Neuronal stem cell (in vitro differentiated cells): ENCODE measurements around the gene PELI1.

Experiments used
- DNase-seq: peaks from one replicate; pipeline ENCODE4 v3.0.0-alpha.2; 2013; ENCODE audit warnings: low spot score
- H2AFZ ChIP-seq: one replicate; pipeline ENCODE4 v1.6.1; 2013; ENCODE audit warnings: mild to moderate bottlenecking, low read length, inconsistent platforms
- H2AK5ac ChIP-seq: 2 replicates; pipeline ENCODE4 v1.6.1; 2013; ENCODE audit warnings: low read depth, mild to moderate bottlenecking, inconsistent platforms, low read length, moderate library complexity, mixed read lengths
- H2BK120ac ChIP-seq: 2 replicates; pipeline ENCODE4 v1.6.1; 2013; ENCODE audit warnings: low read depth, mild to moderate bottlenecking, inconsistent platforms, low read length, moderate library complexity, mixed read lengths
- H2BK12ac ChIP-seq: one replicate; pipeline ENCODE4 v1.6.1; 2013; ENCODE audit warnings: low read length, inconsistent platforms
- H2BK15ac ChIP-seq: 2 replicates; pipeline ENCODE4 v1.6.1; 2013; ENCODE audit warnings: mild to moderate bottlenecking, low read length, inconsistent platforms, mixed read lengths
- H2BK5ac ChIP-seq: one replicate; pipeline ENCODE4 v1.6.1; 2013; ENCODE audit warnings: inconsistent platforms, mild to moderate bottlenecking, low read length, moderate library complexity
- H3K14ac ChIP-seq: one replicate; pipeline ENCODE4 v1.6.1; 2013; ENCODE audit warnings: low read length, inconsistent platforms
- H3K18ac ChIP-seq: 2 replicates; pipeline ENCODE4 v1.6.1; 2013; ENCODE audit warnings: low read length, inconsistent platforms
- H3K23ac ChIP-seq: 2 replicates; pipeline ENCODE4 v1.6.1; 2013; ENCODE audit warnings: low read depth, mild to moderate bottlenecking, mixed read lengths, low read length, inconsistent platforms; ENCODE audit not compliant: poor library complexity
- H3K27ac ChIP-seq: replicated peaks from 3 replicates; pipeline ENCODE4 v1.5.1; 2013; ENCODE audit warnings: low read length, inconsistent platforms
- H3K27me3 ChIP-seq, 3 experiments: 2 replicates each; pipeline ENCODE4 v1.6.1; 2013; ENCODE audit warnings: low read length in 3 of 3, mild to moderate bottlenecking in 2 of 3, inconsistent platforms in 1 of 3, low read depth in 1 of 3, mixed read lengths in 1 of 3, moderate library complexity in 1 of 3; ENCODE audit not compliant: control insufficient read depth in 3 of 3, insufficient read depth in 3 of 3
- H3K36me3 ChIP-seq, 2 donors: replicated peaks in 1 of 2; 2 replicates each; pipeline ENCODE4 v1.6.1; 2013; ENCODE audit warnings: low read length in 2 of 2; ENCODE audit not compliant: control insufficient read depth in 2 of 2, insufficient read depth in 2 of 2
- H3K4ac ChIP-seq: 2 replicates; pipeline ENCODE4 v1.6.1; 2013; ENCODE audit warnings: inconsistent platforms, mild to moderate bottlenecking, low read length, moderate library complexity
- H3K4me1 ChIP-seq, 2 donors: 1 replicate in 1 of 2; 2 replicates in 1 of 2; pipeline ENCODE4 v1.6.1; 2013; ENCODE audit warnings: low read length in 2 of 2, low read depth in 1 of 2; ENCODE audit not compliant: control insufficient read depth in 2 of 2, insufficient read depth in 1 of 2
- H3K4me2 ChIP-seq: one replicate; pipeline ENCODE4 v1.6.1; 2013; ENCODE audit warnings: mild to moderate bottlenecking, low read length, inconsistent platforms; ENCODE audit not compliant: insufficient read depth, poor library complexity, severe bottlenecking
- H3K4me3 ChIP-seq, 2 donors: 2 replicates each; pipeline ENCODE4 v1.5.1; 2013; ENCODE audit warnings: low read length in 2 of 2, mild to moderate bottlenecking in 2 of 2, inconsistent platforms in 1 of 2, moderate library complexity in 1 of 2
- H3K79me1 ChIP-seq: one replicate; pipeline ENCODE4 v1.6.1; 2013; ENCODE audit warnings: low read depth, mild to moderate bottlenecking, inconsistent platforms, low read length, moderate library complexity
- H3K9ac ChIP-seq: one replicate; pipeline ENCODE4 v1.6.1; 2013; ENCODE audit warnings: mild to moderate bottlenecking, low read depth, low read length, inconsistent platforms; ENCODE audit not compliant: poor library complexity
- H3K9me3 ChIP-seq, 2 donors: replicated peaks in 1 of 2; 2 replicates each; pipeline versions ENCODE3 to v1.6.1; 2013; ENCODE audit warnings: low read length in 2 of 2, mild to moderate bottlenecking in 2 of 2, inconsistent platforms in 1 of 2, low read depth in 1 of 2, mixed read lengths in 1 of 2, moderate library complexity in 1 of 2; ENCODE audit not compliant: control insufficient read depth in 2 of 2, insufficient read depth in 1 of 2
- H4K8ac ChIP-seq: one replicate; pipeline ENCODE4 v1.6.1; 2013; ENCODE audit warnings: low read depth, mild to moderate bottlenecking, inconsistent platforms, low read length, moderate library complexity
- H4K91ac ChIP-seq: one replicate; pipeline ENCODE4 v1.6.1; 2013; ENCODE audit warnings: low read length, low read depth, mild to moderate bottlenecking, inconsistent platforms; ENCODE audit not compliant: poor library complexity
- WGBS, 2 donors: extraction: QIAGEN DNeasy Blood & Tissue Kit; methylation state at CpG; one replicate each; pipeline ENCODE4 v1.1.7; 2013; ENCODE audit warnings: missing lambda C conversion rate in 2 of 2, mixed read lengths in 1 of 2; ENCODE audit not compliant: insufficient read length in 2 of 2, insufficient replicate concordance in 1 of 2; ENCODE audit errors: extremely low coverage in 2 of 2; 5-methylcytosine and 5-hydroxymethylcytosine counted together

Gene PELI1

GRCh38 chr2:64137996-64138395 is 6.2 kb downstream of the PELI1 start:
- Histone ChIP-seq H2BK120ac (no peak overlapping the region), H3K18ac (no peak overlapping the region), H3K27ac (no peak overlapping the region), H2BK5ac (no peak overlapping the region), H3K9ac (no peak overlapping the region), H2AK5ac (no peak overlapping the region), H3K4me2 (no peak overlapping the region), H3K36me3 (peaks cover 3 to 40% of the 10 kb centered on the region in 2 donors), H3K27me3 (no peaks in the 10 kb centered on the region), H3K4me3 (no peak overlapping the region), H3K9me3 (peaks cover 0 to 2% of the 10 kb centered on the region in 2 donors), H3K23ac (no peak overlapping the region), H2BK12ac (no peak overlapping the region), H2BK15ac (no peak overlapping the region), H3K79me1 (peaks cover 5% of the 10 kb centered on the region), H4K8ac (no peak overlapping the region), H3K14ac (no peak overlapping the region), H3K4me1 (peaks cover 4 to 14% of the 10 kb centered on the region in 2 donors), H2AFZ (no peak overlapping the region), H4K91ac (no peak overlapping the region), H3K4ac (no peak overlapping the region)
- WGBS, 2 donors: no CpG with 5 or more reads among the region's 3 CpGs
- DNase-seq: no peak

- Histone ChIP-seq H3K9me3 (peaks cover 0 to 2% of the 10 kb centered on the region in 2 donors), H3K36me3 (peaks cover 3 to 40% of the 10 kb centered on the region in 2 donors), H3K14ac (no peak overlapping the region), H3K4ac (no peak overlapping the region), H3K18ac (no peak overlapping the region), H3K4me3 (no peak overlapping the region), H2BK120ac (no peak overlapping the region), H4K8ac (no peak overlapping the region), H3K27ac (no peak overlapping the region), H3K27me3 (no peaks in the 10 kb centered on the region), H3K9ac (no peak overlapping the region), H3K4me2 (no peak overlapping the region), H2BK15ac (no peak overlapping the region), H3K79me1 (peaks cover 5% of the 10 kb centered on the region), H2BK5ac (no peak overlapping the region), H4K91ac (no peak overlapping the region), H2AK5ac (no peak overlapping the region), H2BK12ac (no peak overlapping the region), H3K4me1 (peaks cover 4 to 14% of the 10 kb centered on the region in 2 donors), H3K23ac (no peak overlapping the region), H2AFZ (no peak overlapping the region)
- no peak for DNase-seq
- no CpG with 5 or more reads among the region's 3 CpGs for WGBS, 2 donors
These were observed 6.7 kb downstream of the PELI1 start for GRCh38 chr2:64137567-64137966.

GRCh38 chr2:64135421-64135820 is 8.8 kb downstream of the PELI1 start:
- Histone ChIP-seq H2BK5ac (no peak overlapping the region), H3K14ac (no peak overlapping the region), H2AK5ac (no peak overlapping the region), H3K23ac (no peak overlapping the region), H3K4me3 (no peak overlapping the region), H3K36me3 (peaks cover 3 to 43% of the 10 kb centered on the region in 2 donors), H3K27me3 (no peaks in the 10 kb centered on the region), H3K4me2 (no peak overlapping the region), H3K9me3 (peaks cover 0 to 2% of the 10 kb centered on the region in 2 donors), H4K91ac (no peak overlapping the region), H3K4me1 (peaks cover 0 to 2% of the 10 kb centered on the region in 2 donors), H2AFZ (no peak overlapping the region), H4K8ac (no peak overlapping the region), H2BK120ac (no peak overlapping the region), H3K4ac (no peak overlapping the region), H3K18ac (no peak overlapping the region), H2BK15ac (no peak overlapping the region), H3K27ac (no peak overlapping the region), H3K9ac (no peak overlapping the region), H2BK12ac (no peak overlapping the region), H3K79me1 (peaks cover 5% of the 10 kb centered on the region)
- no peak for DNase-seq
- no CpG with 5 or more reads among the region's 1 CpG for WGBS, 2 donors

GRCh38 chr2:64134813-64135212 is 9.4 kb downstream of the PELI1 start:
- Histone ChIP-seq H2BK120ac (no peak overlapping the region), H3K23ac (no peak overlapping the region), H3K4me3 (no peak overlapping the region), H2AK5ac (no peak overlapping the region), H3K14ac (no peak overlapping the region), H3K27me3 (no peaks in the 10 kb centered on the region), H4K8ac (no peak overlapping the region), H3K27ac (no peak overlapping the region), H3K36me3 (peaks cover 3 to 39% of the 10 kb centered on the region in 2 donors), H2BK5ac (no peak overlapping the region), H3K18ac (no peak overlapping the region), H4K91ac (no peak overlapping the region), H3K4me2 (no peak overlapping the region), H3K4me1 (peaks cover 0 to 2% of the 10 kb centered on the region in 2 donors), H2BK15ac (no peak overlapping the region), H3K79me1 (peaks cover 5% of the 10 kb centered on the region), H2BK12ac (no peak overlapping the region), H2AFZ (no peak overlapping the region), H3K9me3 (peaks cover 0 to 2% of the 10 kb centered on the region in 2 donors), H3K9ac (no peak overlapping the region), H3K4ac (no peak overlapping the region)
- no peak for DNase-seq
